Hematopoietic multipotent progenitor cell treated with erythropoietin and hydrocortisone succinate and interleukin-3 and kit ligand, for 17 days (in vitro differentiated cells): ENCODE data around the gene A2M.
"Not testable (repeated sequence)": the region's sequence is repeated elsewhere in the genome, so short reads cannot be mapped to it uniquely, and the experiment has no call there.

ENCODE experiments used
- DNase-seq: peaks from one replicate; pipeline ENCODE4 v3.0.0-alpha.2; 2015; ENCODE audit warnings: low spot score

A2M gene

GRCh38 chr12:9115731-9116559 is at the start of gene A2M:
TSS of gene A2M (minus strand) at chr12:9115919. CDS start at chr12:9115849, 70 bp downstream.
- no peak for DNase-seq

GRCh38 chr12:9163392-9163791 is 47.7 kb upstream of the A2M start:
- no peak for DNase-seq

- DNase-seq: no peak
Observed at GRCh38 chr12:9156119-9156518, 40.4 kb upstream of the A2M start.

DNA sequence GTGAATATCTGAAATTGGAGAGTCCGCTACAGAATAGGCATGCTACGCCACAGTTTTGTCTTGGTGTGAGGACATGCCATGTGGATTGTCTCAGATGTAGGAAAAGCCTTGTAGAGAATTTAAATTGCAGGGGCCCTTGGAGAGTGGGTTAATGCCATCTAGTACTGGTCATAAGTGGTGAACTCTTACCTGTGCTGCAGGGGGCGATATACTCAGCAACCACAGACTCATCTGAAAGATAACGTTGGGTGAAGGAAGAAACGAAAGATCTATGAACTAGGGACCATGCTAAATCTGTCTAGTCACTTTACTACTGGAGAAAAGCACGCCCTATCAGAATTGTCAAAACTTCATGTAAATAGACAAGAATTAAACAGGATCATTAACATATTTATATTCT is 33.7 kb upstream of the A2M start:
- DNase-seq: no peak

DNA sequence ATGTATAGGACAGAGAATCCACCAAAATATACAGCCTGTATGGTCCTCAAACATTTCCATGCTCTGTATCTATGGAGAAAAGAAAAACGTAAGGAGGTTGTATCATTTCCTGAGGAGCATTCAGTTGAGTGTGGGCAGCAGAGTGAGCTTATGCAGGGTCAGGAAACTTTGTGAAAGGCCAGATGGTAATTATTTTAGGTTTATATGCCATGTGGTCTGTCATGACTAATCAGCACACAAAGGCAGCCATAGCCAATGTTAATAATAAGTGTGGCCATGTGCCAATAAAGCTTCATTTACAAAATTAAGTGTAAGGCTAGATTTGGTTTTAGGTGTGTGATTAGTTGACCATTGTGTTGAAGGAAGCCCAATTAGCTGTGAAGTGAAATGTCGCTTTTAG is 33.2 kb upstream of the A2M start:
- DNase-seq: no peak

GRCh38 chr12:9147461-9147860 is 31.7 kb upstream of the A2M start:
- no peak for DNase-seq

DNA sequence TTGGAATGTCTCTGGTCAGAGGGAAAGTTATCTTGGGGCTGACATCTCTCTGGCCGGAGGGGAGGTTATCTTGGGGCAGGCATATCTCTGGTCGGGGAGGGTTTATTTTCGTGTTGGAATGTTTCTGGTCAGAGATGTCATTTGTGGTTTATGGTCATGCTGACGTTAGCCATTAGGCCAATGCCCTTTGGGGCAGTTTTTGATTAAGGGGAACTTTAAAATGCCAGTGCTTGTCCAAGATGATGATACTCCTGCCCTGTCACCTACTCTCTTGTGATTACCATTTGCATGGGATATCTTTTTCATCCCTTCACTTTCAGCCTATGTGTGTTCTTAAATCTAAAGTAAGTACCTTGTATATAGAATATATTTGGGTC is 29.0 kb upstream of the A2M start:
- no peak for DNase-seq

GRCh38 chr12:9143929-9144729 is 28.4 kb upstream of the A2M start:
- no peak for DNase-seq

DNA sequence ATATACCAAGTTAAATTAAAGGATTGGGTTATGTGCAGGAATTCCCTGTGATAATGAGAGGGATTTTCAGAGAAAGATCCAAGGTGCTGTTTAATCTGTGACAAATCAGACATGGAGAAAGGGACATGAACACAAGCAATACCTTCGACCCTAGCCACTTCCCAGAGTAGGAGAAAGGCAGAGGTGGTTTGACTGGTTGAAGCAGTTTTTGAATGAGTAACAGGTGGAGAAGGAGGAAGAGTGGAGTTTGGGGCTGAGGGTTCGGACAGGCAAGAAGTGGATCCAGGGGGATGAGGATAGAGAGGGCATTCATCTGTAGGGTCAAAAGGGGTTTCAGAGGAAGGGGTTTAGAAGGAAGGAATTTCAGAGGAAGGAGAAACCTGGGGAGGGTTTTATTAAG is 27.4 kb upstream of the A2M start:
- DNase-seq: no peak

- DNase-seq: not testable (repeated sequence)
Observed at GRCh38 chr12:9139588-9140290, 24.0 kb upstream of the A2M start.

GRCh38 chr12:9135903-9136310 is 20.2 kb upstream of the A2M start:
- DNase-seq: no peak

GRCh38 chr12:9134981-9135628 is 19.4 kb upstream of the A2M start:
- DNase-seq: no peak

- DNase-seq: no peak
Observed at GRCh38 chr12:9133216-9133916, 17.6 kb upstream of the A2M start.

DNA sequence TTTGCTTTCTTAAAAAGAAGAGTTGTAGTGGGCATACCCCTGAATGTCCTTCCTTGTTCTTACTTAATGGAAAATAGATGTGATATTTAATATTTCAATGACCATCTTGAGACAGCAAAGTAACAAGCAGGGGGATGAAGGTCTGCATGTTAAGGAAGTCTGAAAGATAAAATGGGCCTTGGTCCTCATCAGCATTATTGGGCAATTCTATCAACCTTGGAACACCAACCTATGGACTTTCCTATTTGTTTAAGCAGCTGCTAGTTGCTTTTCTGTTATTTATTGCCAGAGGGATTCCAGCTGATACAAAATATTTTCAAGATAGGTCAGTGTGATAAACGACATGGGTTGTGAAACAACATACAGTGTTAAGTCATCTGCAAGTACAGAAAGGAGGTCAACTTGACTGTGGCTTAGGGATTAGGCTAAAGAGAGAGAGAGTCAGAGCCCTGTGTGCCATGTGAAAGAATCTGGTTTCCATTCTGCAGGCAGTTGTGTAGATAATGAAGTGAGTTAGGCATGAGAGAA is 16.4 kb upstream of the A2M start:
- no peak for DNase-seq

DNA sequence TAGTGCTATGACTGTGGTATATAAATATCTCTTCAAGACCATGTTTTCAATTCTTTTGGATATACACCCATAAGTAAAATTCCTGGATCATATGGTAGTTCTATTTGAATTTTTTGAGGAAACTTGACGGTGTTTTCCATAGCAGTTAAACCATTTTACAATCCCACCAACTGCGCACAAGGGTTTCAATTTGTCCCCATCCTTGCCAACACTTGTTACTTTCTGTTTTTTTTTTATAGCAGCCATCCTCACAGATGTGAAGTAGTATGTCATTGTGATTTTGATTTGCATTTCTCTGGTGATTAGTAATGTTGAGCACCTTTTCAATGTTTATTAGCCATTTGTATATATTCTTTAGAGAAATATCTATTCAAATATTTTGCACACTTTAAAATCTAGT is 14.5 kb upstream of the A2M start:
- no peak for DNase-seq

DNA sequence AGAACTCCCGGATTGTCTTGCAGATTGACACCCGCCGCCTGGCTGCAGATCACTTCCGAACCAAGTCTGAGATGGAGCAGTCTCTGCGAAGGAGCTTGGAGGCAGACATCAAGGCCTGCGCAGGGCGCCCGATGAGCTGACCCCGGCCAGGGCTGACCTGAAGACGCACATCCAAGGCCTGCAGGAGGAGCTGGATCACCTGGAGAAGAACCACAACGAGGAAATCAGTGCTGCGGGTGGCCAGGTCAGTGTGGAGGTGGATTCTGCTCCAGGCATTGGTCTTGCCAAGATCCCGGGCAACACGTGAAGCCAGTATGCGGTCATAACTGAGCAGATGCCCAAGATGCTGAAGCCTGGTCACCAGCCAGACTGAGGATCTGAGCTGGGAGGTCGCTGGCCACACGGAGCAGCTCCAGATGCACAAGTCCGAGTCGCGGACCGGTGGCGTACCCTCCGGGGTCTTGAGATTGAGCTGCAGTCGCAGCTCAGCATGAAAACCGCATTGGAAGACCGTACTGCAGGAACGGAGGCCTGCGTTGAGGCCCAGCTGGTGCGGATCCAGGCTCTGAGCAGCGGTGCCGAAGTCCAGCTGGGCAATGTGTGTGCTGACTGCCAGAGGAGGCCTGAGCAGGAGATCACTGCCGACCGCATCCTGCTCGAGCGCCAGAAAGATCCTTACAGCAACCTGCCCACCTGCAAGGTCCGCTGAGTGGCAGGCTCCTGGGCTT is 12.4 kb upstream of the A2M start:
- no peak for DNase-seq

GRCh38 chr12:9127484-9127883 is 11.8 kb upstream of the A2M start:
- DNase-seq: no peak

DNA sequence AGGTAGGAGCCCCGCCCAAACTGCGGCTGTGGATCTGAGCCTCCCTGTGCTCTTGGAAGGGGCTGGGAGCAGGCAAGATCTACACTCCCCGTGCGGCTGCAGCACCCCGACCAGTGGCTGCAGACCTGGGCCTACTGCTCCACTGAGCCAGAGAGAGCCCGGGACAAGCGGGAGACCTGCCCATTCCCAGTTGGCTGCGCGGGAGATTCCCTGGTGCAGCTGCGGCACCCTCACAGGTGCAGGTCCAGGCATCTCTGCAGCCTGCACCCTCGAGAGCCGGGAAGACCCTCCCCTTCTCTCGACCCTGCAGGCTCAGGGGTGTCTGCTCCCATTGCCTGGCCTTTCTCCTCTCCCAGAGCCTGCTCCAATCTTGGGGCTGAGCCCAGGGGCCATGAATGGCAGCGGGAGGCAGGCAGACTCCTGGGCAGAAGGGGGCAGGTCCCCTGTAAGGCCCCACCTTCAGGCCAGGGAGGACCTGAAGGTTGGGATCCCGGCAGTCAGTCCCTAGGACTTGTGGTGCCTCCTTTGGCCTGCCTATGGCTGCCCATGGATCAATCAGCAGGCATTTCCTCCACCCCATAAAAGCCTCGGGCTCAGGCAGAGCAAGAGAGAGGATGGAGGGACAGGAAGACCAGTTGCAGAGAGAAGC is 8.8 kb upstream of the A2M start:
- no peak for DNase-seq

- no peak for DNase-seq
Observed at GRCh38 chr12:9123781-9124382, 8.2 kb upstream of the A2M start.
